GM12892 (cell line): Measurements from ENCODE around the gene IL10.

Source experiments
- POLR2A ChIP-seq: IDR thresholded peaks from 2 replicates; pipeline ENCODE4 v1.6.1; 2011; ENCODE audit warnings: low read depth, low read length, control low read depth
- POLR2AphosphoS5 ChIP-seq: IDR thresholded peaks from 2 replicates; pipeline ENCODE4 v1.6.1; 2011; ENCODE audit warnings: low read depth, low read length, control low read depth
- TAF1 ChIP-seq: IDR thresholded peaks from 2 replicates; pipeline ENCODE4 v1.6.1; 2011; ENCODE audit warnings: low read depth, mild to moderate bottlenecking, control low read depth, low read length, borderline replicate concordance

DNA sequence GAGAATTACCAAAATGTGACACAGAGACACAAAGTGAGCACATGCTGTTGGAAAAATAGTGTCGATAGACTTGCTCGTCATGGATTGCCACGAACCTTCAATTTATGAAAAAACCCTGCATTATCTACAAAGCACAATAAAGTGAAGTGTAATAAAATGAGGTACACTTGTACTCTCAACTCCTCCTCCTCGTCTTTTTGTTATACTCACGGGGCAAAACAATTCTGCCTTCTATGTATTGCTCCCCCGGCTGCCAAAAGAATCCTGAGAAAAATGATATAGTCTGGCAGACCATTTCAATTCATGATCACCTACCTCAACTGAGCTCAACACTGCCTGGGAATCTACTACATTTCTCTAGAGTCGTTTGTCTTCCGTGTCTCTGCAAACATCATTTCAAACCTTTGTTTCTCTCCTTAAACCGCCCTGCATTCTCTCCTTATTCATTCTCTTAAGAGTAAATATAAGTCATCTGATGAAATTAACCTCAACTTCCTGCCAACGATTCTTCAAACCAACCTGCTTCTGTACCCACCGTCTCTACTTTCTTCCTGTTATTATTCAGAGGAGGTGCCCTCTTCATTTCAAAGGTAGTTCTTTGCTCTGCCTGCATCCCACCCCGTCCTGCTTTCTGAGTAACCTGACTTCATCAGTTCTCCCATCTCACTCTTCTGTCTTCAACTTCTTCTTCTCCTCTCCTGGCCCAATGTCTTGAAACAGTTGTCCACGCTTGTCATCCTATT lies 14.6 kb downstream of the IL10 start:
- TF ChIP-seq POLR2A (no peak), TAF1 (no peak), POLR2AphosphoS5 (no peak)
